Measurements from ENCODE around the gene RNF41.

RNF41 gene

DNA sequence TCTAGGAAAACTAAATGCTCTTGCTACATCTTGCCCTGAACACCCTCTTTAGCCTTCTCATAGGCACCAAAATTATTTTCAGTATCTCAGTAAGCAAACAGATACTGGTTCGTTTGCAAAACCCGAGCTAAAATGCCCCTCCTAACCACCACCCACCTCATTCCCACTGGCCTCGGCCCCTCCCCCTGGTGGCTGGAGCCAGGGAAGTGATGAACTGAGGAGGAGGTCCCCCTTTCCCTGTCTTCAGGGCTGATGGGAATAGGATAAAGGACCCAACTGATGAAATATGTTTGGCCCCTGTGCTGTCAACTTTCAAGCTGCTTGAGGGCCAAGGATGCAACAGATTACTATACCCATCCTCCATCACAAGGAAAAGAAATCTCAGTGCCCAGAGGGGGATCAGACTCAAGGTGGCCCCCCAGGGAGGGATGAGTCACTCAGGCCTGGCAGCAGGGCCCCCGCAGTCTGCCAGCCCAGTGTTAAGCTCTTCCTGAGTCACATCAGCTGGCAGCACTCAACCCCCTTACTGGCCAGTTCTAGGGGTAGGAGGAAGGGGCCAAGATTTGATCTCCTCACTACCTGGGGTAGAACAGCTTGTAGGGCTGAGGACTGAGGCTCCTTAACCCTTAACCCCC lies 34.7 kb upstream of the RNF41 start:
- 0 out of 3 replicates have a peak, but pooled peaks have one; percentile 1 for ATAC-seq
- TF ChIP-seq ISL1 (CRISPR knock-in tag; IDR thresholded peaks at IDR 0.05), result no peak
- TF ChIP-seq, protein P1, sequence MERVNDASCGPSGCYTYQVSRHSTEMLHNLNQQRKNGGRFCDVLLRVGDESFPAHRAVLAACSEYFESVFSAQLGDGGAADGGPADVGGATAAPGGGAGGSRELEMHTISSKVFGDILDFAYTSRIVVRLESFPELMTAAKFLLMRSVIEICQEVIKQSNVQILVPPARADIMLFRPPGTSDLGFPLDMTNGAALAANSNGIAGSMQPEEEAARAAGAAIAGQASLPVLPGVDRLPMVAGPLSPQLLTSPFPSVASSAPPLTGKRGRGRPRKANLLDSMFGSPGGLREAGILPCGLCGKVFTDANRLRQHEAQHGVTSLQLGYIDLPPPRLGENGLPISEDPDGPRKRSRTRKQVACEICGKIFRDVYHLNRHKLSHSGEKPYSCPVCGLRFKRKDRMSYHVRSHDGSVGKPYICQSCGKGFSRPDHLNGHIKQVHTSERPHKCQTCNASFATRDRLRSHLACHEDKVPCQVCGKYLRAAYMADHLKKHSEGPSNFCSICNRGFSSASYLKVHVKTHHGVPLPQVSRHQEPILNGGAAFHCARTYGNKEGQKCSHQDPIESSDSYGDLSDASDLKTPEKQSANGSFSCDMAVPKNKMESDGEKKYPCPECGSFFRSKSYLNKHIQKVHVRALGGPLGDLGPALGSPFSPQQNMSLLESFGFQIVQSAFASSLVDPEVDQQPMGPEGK (CRISPR knock-in tag; IDR thresholded peaks at IDR 0.05; ENCODE audit: borderline replicate concordance), result peak; percentile 95; the same call in 1 of the 2 replicates

DNA sequence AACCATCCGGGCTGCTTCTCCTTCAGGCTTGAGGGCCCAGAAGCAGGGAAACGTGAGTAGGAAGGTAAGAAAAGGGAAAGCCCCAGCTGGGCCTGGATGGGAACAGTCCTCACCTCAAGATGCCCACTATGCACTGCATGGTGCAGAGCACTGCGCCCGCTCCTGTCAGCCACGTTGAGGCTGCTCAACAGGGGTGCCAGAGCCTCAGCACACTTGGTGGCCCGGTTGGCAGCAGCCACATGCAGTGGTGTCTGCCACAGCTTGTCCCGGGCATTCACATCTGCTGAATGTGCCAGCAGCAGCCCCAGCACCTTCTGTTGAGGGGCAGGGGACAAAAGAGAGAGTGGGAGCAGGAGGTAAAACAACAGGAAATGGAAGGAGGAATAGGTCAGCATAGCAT lies 33.9 kb upstream of the RNF41 start:
- TF ChIP-seq ISL1 (CRISPR knock-in tag; IDR thresholded peaks at IDR 0.05) (no peak), ZNF70 (CRISPR knock-in tag; IDR thresholded peaks at IDR 0.05) (no peak), ESRRG (CRISPR knock-in tag; IDR thresholded peaks at IDR 0.05) (no peak), OSR1 (CRISPR knock-in tag; IDR thresholded peaks at IDR 0.05) (no peak), TOX (CRISPR knock-in tag; IDR thresholded peaks at IDR 0.05; ENCODE audit: borderline replicate concordance) (no peak), RARB (CRISPR knock-in tag; IDR thresholded peaks at IDR 0.05) (no peak), BACH2 (CRISPR knock-in tag; IDR thresholded peaks at IDR 0.05; ENCODE audit: borderline replicate concordance) (no peak), ZNF565 (CRISPR knock-in tag; conservative IDR thresholded peaks at IDR 0.05; ENCODE audit: low read depth) (no peak), GLIS3 (CRISPR knock-in tag; IDR thresholded peaks at IDR 0.05) (no peak), PPARA (CRISPR knock-in tag; IDR thresholded peaks at IDR 0.05; ENCODE audit: borderline replicate concordance) (no peak), ZC3H10 (CRISPR knock-in tag; IDR thresholded peaks at IDR 0.05) (no peak), ZFP3 (CRISPR knock-in tag; IDR thresholded peaks at IDR 0.05) (no peak), TCF4 (CRISPR knock-in tag; IDR thresholded peaks at IDR 0.05; ENCODE audit: borderline replicate concordance) (no peak), SNAI2 (CRISPR knock-in tag; IDR thresholded peaks at IDR 0.05) (no peak), ZNF8 (CRISPR knock-in tag; IDR thresholded peaks at IDR 0.05) (no peak), CSDC2 (CRISPR knock-in tag; IDR thresholded peaks at IDR 0.05) (no peak)
- TF ChIP-seq, protein P2, sequence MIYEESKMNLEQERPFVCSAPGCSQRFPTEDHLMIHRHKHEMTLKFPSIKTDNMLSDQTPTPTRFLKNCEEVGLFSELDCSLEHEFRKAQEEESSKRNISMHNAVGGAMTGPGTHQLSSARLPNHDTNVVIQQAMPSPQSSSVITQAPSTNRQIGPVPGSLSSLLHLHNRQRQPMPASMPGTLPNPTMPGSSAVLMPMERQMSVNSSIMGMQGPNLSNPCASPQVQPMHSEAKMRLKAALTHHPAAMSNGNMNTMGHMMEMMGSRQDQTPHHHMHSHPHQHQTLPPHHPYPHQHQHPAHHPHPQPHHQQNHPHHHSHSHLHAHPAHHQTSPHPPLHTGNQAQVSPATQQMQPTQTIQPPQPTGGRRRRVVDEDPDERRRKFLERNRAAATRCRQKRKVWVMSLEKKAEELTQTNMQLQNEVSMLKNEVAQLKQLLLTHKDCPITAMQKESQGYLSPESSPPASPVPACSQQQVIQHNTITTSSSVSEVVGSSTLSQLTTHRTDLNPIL (CRISPR knock-in tag; IDR thresholded peaks at IDR 0.05; ENCODE audit: low read depth), result no peak
- TF ChIP-seq, protein P3, sequence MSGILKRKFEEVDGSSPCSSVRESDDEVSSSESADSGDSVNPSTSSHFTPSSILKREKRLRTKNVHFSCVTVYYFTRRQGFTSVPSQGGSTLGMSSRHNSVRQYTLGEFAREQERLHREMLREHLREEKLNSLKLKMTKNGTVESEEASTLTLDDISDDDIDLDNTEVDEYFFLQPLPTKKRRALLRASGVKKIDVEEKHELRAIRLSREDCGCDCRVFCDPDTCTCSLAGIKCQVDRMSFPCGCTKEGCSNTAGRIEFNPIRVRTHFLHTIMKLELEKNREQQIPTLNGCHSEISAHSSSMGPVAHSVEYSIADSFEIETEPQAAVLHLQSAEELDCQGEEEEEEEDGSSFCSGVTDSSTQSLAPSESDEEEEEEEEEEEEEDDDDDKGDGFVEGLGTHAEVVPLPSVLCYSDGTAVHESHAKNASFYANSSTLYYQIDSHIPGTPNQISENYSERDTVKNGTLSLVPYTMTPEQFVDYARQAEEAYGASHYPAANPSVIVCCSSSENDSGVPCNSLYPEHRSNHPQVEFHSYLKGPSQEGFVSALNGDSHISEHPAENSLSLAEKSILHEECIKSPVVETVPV (CRISPR knock-in tag; IDR thresholded peaks at IDR 0.05), result no peak
- TF ChIP-seq, protein P4, sequence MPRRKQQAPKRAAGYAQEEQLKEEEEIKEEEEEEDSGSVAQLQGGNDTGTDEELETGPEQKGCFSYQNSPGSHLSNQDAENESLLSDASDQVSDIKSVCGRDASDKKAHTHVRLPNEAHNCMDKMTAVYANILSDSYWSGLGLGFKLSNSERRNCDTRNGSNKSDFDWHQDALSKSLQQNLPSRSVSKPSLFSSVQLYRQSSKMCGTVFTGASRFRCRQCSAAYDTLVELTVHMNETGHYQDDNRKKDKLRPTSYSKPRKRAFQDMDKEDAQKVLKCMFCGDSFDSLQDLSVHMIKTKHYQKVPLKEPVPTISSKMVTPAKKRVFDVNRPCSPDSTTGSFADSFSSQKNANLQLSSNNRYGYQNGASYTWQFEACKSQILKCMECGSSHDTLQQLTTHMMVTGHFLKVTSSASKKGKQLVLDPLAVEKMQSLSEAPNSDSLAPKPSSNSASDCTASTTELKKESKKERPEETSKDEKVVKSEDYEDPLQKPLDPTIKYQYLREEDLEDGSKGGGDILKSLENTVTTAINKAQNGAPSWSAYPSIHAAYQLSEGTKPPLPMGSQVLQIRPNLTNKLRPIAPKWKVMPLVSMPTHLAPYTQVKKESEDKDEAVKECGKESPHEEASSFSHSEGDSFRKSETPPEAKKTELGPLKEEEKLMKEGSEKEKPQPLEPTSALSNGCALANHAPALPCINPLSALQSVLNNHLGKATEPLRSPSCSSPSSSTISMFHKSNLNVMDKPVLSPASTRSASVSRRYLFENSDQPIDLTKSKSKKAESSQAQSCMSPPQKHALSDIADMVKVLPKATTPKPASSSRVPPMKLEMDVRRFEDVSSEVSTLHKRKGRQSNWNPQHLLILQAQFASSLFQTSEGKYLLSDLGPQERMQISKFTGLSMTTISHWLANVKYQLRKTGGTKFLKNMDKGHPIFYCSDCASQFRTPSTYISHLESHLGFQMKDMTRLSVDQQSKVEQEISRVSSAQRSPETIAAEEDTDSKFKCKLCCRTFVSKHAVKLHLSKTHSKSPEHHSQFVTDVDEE (CRISPR knock-in tag; IDR thresholded peaks at IDR 0.05), result no peak
- ATAC-seq, result no peak

DNA sequence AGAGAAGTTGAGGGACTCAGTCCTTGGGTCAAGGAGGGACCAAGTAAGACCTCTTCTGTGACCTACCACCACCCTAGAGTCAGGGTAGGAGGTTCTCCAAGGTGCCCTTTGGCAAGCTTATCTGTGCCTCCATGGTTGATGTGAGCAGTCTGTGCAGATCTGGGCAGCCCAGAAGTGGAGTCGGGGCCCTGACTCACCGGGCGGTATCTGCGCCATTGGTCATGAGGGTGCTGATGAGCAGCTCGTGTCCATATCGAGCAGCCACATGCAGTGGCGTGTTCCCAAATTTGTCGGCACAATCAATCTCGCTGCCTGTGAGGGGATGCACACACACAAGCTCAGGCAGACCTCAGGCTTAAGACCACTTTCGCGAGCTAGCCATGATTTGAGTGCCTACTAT lies 31.4 kb upstream of the RNF41 start:
- no peak for TF ChIP-seq ESRRG (CRISPR knock-in tag; IDR thresholded peaks at IDR 0.05)
- no peak for TF ChIP-seq TOX (CRISPR knock-in tag; IDR thresholded peaks at IDR 0.05; ENCODE audit: borderline replicate concordance)
- TF ChIP-seq OSR1 (CRISPR knock-in tag; IDR thresholded peaks at IDR 0.05), result no peak
- no peak for TF ChIP-seq GLIS3 (CRISPR knock-in tag; IDR thresholded peaks at IDR 0.05)
- no peak for TF ChIP-seq ZC3H10 (CRISPR knock-in tag; IDR thresholded peaks at IDR 0.05)
- TF ChIP-seq, protein P3 (CRISPR knock-in tag; IDR thresholded peaks at IDR 0.05), result no peak
- TF ChIP-seq ZNF565 (CRISPR knock-in tag; conservative IDR thresholded peaks at IDR 0.05; ENCODE audit: low read depth), result no peak
- no peak for TF ChIP-seq ZNF70 (CRISPR knock-in tag; IDR thresholded peaks at IDR 0.05)
- TF ChIP-seq ZFP3 (CRISPR knock-in tag; IDR thresholded peaks at IDR 0.05), result no peak
- TF ChIP-seq, protein P2 (CRISPR knock-in tag; IDR thresholded peaks at IDR 0.05; ENCODE audit: low read depth), result no peak
- TF ChIP-seq, protein P1 (CRISPR knock-in tag; IDR thresholded peaks at IDR 0.05; ENCODE audit: borderline replicate concordance), result no peak
- ATAC-seq, result no peak
